ENCODE results near the gene ZP2. TPM values are rescaled to one million over a fixed set of nuclear protein-coding genes. Genes with fewer than 3 reads are reported as not detected.

Gene ZP2
- total and polyA plus RNA-seq, 2 of the 4 experiments (the other 2 are of a cell fraction): not detected

DNA sequence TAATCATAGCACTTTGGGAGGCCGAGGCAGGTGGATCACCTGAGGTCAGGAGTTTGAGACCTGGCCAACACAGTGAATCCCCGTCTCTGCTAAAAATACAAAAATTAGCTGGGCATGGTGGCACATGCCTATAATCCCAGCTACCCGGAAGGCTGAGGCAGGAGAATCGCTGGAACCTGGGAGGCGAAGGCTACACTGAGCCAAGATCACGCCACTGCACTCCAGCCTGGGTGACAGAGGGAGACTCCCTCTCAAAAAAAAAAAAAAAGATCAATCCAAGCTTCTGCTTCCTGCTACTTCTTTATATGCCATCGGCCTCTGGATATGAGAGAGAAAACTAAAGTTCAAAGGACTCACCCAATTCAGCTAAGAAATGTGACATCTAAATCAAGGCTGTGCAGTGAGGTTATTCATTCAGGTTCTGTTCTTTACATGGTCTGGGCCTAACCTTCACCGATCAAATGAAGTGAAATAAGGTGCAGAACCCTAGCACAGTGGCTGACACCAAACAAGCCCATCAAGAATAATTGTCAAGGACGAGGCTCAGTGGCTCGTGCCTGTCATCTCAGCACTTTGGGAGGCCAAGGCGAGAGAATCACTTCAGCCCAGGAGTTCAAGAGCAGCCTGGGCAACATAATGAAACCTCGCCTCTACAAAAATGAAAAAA is 25.6 kb downstream of the ZP2 start:
- POLR2A ChIA-PET (ENCODE audit: unreplicated experiment): interaction anchor here (0.6 kb wide), 1 partner anchor 10 kb away, joined by 3 read pairs; no protein-coding TSS in a partner anchor
- Histone ChIP-seq H2AK9ac (replicated peaks; ENCODE audit: low read depth, low read length, poor library complexity) (no peak overlapping the region), H3K4me3 (ENCODE audit: insufficient read depth, low read depth, low read length) (no peak overlapping the region), H3K36me3 (ENCODE audit: control insufficient read depth, insufficient read depth, low read length) (peaks cover 14% of the 10 kb centered on the region), H2AFZ (replicated peaks; ENCODE audit: low read length, poor library complexity) (no peak overlapping the region), H3K4me2 (ENCODE audit: low read depth, low read length) (no peak overlapping the region), H4K91ac (ENCODE audit: insufficient read depth, low read depth, low read length) (no peak overlapping the region), H3K23ac (ENCODE audit: low read depth, low read length) (no peak overlapping the region), H4K8ac (ENCODE audit: low read depth in 2 of 2, low read length in 2 of 2) (no peak overlapping the region), H2AK5ac (ENCODE audit: low read depth, low read length) (no peak overlapping the region), H3K56ac (ENCODE audit: extremely low read depth, insufficient read depth, low read length) (no peak overlapping the region), H2BK5ac (ENCODE audit: low read depth, low read length, poor library complexity, severe bottlenecking) (no peak overlapping the region), H3K4me1 (ENCODE audit: control insufficient read depth, insufficient read depth, low read length) (peaks cover 6% of the 10 kb centered on the region), H2BK15ac (ENCODE audit: low read depth, low read length) (no peak overlapping the region), H2BK20ac (ENCODE audit: low read depth, low read length) (no peak overlapping the region; the same call in 1 of the 2 replicates), H3K9me1 (ENCODE audit: insufficient read depth, low read length) (no peaks in the 10 kb centered on the region), H3K4ac (ENCODE audit: low read depth, low read length) (no peak overlapping the region), H4K20me1 (ENCODE audit: insufficient read depth, low read length) (no peaks in the 10 kb centered on the region), H2BK120ac (ENCODE audit: low read depth, low read length) (no peak overlapping the region), H3K9me3 (ENCODE audit: control insufficient read depth, insufficient read depth, low read length) (no peaks in the 10 kb centered on the region; the same call in 1 of the 2 replicates), H3K27me3 (ENCODE audit: control insufficient read depth, insufficient read depth, low read length) (no peaks in the 10 kb centered on the region), H4K5ac (ENCODE audit: low read depth, low read length) (no peak overlapping the region), H3K79me1 (ENCODE audit: low read depth in 1 of 2, low read length in 2 of 2) (no peaks in the 10 kb centered on the region), H3K9ac (ENCODE audit: low read depth, low read length) (no peak overlapping the region), H3K18ac (ENCODE audit: low read depth, low read length) (no peak overlapping the region), H3K14ac (replicated peaks; ENCODE audit: low read depth, low read length) (no peak overlapping the region), H3K27ac (ENCODE audit: insufficient read depth, low read length) (no peak overlapping the region)
- BruUV-seq (replicated peaks): no TSS peak
- intact Hi-C loops (cut with micrococcal nuclease): no loop called here
- in situ Hi-C loops (cut with MboI; ENCODE audit: low sequenced_read_pairs): loop anchor here (5.0 kb wide), 1 partner anchor 112 kb away; no protein-coding TSS in a partner anchor
- DNase-seq (no peak), ATAC-seq (ENCODE audit: low read depth) (no peak)
- CTCF ChIA-PET: interaction anchor here (0.6 to 2.0 kb wide), 2 partner anchors 16 to 115 kb away, joined by 3 to 17 read pairs; no protein-coding TSS in a partner anchor
- dilution Hi-C loops (cut with HindIII; ENCODE audit: low sequenced_read_pairs, unreplicated experiment): no loop called here
- no peak for TF ChIP-seq FOS (IDR thresholded peaks at IDR 0.05; ENCODE audit: low read depth, low read length)
- no peak for TF ChIP-seq CEBPB (IDR thresholded peaks at IDR 0.05; ENCODE audit: low read depth, low read length)
- TF ChIP-seq, protein P1, sequence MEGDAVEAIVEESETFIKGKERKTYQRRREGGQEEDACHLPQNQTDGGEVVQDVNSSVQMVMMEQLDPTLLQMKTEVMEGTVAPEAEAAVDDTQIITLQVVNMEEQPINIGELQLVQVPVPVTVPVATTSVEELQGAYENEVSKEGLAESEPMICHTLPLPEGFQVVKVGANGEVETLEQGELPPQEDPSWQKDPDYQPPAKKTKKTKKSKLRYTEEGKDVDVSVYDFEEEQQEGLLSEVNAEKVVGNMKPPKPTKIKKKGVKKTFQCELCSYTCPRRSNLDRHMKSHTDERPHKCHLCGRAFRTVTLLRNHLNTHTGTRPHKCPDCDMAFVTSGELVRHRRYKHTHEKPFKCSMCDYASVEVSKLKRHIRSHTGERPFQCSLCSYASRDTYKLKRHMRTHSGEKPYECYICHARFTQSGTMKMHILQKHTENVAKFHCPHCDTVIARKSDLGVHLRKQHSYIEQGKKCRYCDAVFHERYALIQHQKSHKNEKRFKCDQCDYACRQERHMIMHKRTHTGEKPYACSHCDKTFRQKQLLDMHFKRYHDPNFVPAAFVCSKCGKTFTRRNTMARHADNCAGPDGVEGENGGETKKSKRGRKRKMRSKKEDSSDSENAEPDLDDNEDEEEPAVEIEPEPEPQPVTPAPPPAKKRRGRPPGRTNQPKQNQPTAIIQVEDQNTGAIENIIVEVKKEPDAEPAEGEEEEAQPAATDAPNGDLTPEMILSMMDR (conservative IDR thresholded peaks at IDR 0.05; ENCODE audit: low read depth, low read length): no peak
- TF ChIP-seq, protein P2, sequence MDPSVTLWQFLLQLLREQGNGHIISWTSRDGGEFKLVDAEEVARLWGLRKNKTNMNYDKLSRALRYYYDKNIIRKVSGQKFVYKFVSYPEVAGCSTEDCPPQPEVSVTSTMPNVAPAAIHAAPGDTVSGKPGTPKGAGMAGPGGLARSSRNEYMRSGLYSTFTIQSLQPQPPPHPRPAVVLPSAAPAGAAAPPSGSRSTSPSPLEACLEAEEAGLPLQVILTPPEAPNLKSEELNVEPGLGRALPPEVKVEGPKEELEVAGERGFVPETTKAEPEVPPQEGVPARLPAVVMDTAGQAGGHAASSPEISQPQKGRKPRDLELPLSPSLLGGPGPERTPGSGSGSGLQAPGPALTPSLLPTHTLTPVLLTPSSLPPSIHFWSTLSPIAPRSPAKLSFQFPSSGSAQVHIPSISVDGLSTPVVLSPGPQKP (IDR thresholded peaks at IDR 0.05; ENCODE audit: borderline replicate concordance, low read depth, low read length): no peak
- WGBS, 2 experiments (ENCODE audit: extremely low coverage in 2 of 2, insufficient read length in 1 of 2): 86% methylated on average over 3 of the region's 12 CpGs; no CpG with 5 or more reads in 1 of the 2 experiments
